Measurements from ENCODE around the gene ENAH. TPM values are rescaled to one million over a fixed set of nuclear protein-coding genes. Genes with fewer than 3 reads are reported as not detected.

Gene ENAH
- total RNA-seq, 1 experiment from 2014 or later, result 285 TPM

DNA sequence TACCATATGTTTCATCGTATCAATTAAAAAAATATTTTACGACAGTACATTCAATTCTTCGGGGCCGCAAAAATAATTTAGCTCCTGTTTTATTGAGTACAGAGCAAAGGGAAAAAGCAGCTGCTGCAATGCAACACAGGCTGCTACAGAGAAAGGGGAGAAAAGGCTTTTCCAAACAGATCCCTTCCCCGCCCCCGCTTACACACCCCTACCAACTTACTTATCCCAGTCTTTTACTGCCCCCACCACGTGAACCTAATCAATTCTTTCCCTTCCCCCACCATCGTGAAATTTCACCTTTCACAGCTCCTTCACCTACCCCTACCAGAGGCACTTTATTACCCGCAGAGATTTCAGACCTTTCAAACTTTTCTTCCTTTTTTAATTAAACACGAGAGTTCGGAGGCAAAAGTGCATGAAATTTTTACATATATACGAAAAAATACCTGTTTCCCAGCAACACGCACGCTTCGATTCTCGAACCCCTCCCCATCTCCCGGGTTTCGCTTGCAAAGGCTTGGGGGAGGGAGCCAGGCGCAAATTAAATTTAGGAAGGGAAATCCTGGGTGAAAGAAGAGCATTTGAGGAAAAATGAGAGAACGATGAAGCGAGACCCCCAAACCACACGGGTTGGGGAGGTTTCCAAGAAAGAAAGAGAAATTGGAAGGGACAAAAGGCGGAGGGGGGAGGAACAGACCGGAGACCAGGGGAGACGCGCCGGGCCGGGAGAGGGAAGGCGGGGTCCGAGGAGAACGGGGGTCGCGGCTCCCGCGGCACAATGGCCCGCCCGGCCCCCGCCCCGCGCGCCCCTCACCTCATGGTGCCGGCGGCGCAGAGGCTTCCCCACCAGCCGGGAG lies 823 bp downstream of the ENAH start:
- peaks cover 41 to 47% of the 10 kb centered on the region in 2 experiments for H3K4me1 Mint-ChIP-seq
- Histone ChIP-seq H3K23ac (ENCODE audit: insufficient read length, low read depth, low read length) (no peak overlapping the region), H3K9ac (ENCODE audit: extremely low read depth, insufficient read length, low read length) (peak overlapping the region; percentile 86), H2AK5ac (ENCODE audit: insufficient read length, low read length) (no peak overlapping the region), H2BK20ac (ENCODE audit: low read depth, low read length, poor library complexity, severe bottlenecking) (no peak overlapping the region), H3K18ac (ENCODE audit: insufficient read length, low read depth, low read length) (peak overlapping the region; percentile 78), H4K20me1 (ENCODE audit: control insufficient read depth, insufficient read depth, insufficient read length) (no peaks in the 10 kb centered on the region), H4K91ac (ENCODE audit: insufficient read length, low read depth, low read length) (no peak overlapping the region), H2AFZ (ENCODE audit: low read length) (no peak overlapping the region), H3K14ac (ENCODE audit: insufficient read depth, low read length) (peak overlapping the region; percentile 80; the same call in 1 of the 2 replicates), H3K4ac (ENCODE audit: low read depth, low read length) (no peak overlapping the region; the same call in 1 of the 2 replicates), H3K79me2 (ENCODE audit: insufficient read depth, low read length) (peaks cover 46% of the 10 kb centered on the region; the same call in 1 of the 2 replicates), H4K8ac (replicated peaks; ENCODE audit: insufficient read length, low read depth, low read length) (no peak overlapping the region), H3K23me2 (ENCODE audit: insufficient read length, low read depth, low read length, poor library complexity, severe bottlenecking) (peaks cover 3% of the 10 kb centered on the region), H3K4me1 (ENCODE audit: insufficient read depth, low read length) (no peaks in the 10 kb centered on the region), H3T11ph (ENCODE audit: low read length) (no peak overlapping the region), H3K4me2 (ENCODE audit: insufficient read depth, insufficient read length, low read length) (peak overlapping the region; percentile 93), H2BK12ac (ENCODE audit: insufficient read length, low read depth, low read length) (no peak overlapping the region), H3K27me3 (ENCODE audit: insufficient read depth, low read length) (no peaks in the 10 kb centered on the region), H3K27ac (ENCODE audit: insufficient read length, low read depth, low read length) (peak overlapping the region; percentile 22), H4K5ac (ENCODE audit: insufficient read length, low read depth, low read length) (no peak overlapping the region), H2BK5ac (ENCODE audit: insufficient read length, low read length) (no peak overlapping the region), H2BK120ac (ENCODE audit: low read depth, low read length, poor library complexity, severe bottlenecking) (no peak overlapping the region), H3K9me3 (ENCODE audit: control insufficient read depth, low read depth, low read length) (no peaks in the 10 kb centered on the region), H3K56ac (ENCODE audit: insufficient read length, low read depth, low read length) (no peak overlapping the region), H3K79me1 (ENCODE audit: insufficient read depth, low read depth, low read length, poor library complexity, severe bottlenecking) (no peaks in the 10 kb centered on the region), H2BK15ac (ENCODE audit: low read depth, low read length) (no peak overlapping the region)
- H3K27ac Mint-ChIP-seq, result peak overlapping the region; percentile 99
- no CpG with 5 or more reads among the region's 45 CpGs for WGBS (ENCODE audit: extremely low coverage, insufficient read length, low lambda C conversion rate)
- DNase-seq, result no peak
- H3K27me3 Mint-ChIP-seq (ENCODE audit: low read depth), result no peaks in the 10 kb centered on the region; the same call in 1 of the 2 replicates
- peak overlapping the region; percentile 95 to 100 for H3K4me3 Mint-ChIP-seq
- peaks cover 5 to 30% (median 16%) of the 10 kb centered on the region in 3 experiments for H3K36me3 Mint-ChIP-seq (ENCODE audit: insufficient read depth in 1 of 3, low read depth in 3 of 3)
- TF ChIP-seq, protein P1, sequence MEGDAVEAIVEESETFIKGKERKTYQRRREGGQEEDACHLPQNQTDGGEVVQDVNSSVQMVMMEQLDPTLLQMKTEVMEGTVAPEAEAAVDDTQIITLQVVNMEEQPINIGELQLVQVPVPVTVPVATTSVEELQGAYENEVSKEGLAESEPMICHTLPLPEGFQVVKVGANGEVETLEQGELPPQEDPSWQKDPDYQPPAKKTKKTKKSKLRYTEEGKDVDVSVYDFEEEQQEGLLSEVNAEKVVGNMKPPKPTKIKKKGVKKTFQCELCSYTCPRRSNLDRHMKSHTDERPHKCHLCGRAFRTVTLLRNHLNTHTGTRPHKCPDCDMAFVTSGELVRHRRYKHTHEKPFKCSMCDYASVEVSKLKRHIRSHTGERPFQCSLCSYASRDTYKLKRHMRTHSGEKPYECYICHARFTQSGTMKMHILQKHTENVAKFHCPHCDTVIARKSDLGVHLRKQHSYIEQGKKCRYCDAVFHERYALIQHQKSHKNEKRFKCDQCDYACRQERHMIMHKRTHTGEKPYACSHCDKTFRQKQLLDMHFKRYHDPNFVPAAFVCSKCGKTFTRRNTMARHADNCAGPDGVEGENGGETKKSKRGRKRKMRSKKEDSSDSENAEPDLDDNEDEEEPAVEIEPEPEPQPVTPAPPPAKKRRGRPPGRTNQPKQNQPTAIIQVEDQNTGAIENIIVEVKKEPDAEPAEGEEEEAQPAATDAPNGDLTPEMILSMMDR (conservative IDR thresholded peaks at IDR 0.05), result no peak
- peaks cover 0 to 5% of the 10 kb centered on the region in 2 experiments; a peak in 1 of 5 replicates for H3K9me3 Mint-ChIP-seq
